ENCODE measurements around the gene CRB1. TPM values are rescaled to one million over a fixed set of nuclear protein-coding genes. Genes with fewer than 3 reads are reported as not detected.
"Not testable (repeated sequence)": the region's sequence is repeated elsewhere in the genome, so short reads cannot be mapped to it uniquely, and the experiment has no call there.

The CRB1 gene
- total and polyA plus RNA-seq, 4 donors = 0.03 to 0.55 (median 0.30) TPM

- Histone ChIP-seq H3K27ac (ENCODE audit: low read depth in 1 of 2, low read length in 1 of 2) (no peak overlapping the region), H3K9me3 (ENCODE audit: control insufficient read depth in 4 of 4, insufficient read depth in 3 of 4, low read length in 3 of 4) (no peaks in the 10 kb centered on the region), H3K36me3 (ENCODE audit: control insufficient read depth in 4 of 4, insufficient read depth in 4 of 4, low read length in 4 of 4) (no peaks in the 10 kb centered on the region), H3K9ac (ENCODE audit: insufficient read depth in 1 of 2, low read length in 2 of 2) (no peak overlapping the region), H3K27me3 (ENCODE audit: control insufficient read depth in 3 of 3, insufficient read depth in 3 of 3, low read length in 2 of 3) (no peaks in the 10 kb centered on the region), H3K4me1 (ENCODE audit: control insufficient read depth in 5 of 5, insufficient read depth in 5 of 5, low read length in 5 of 5) (no peaks in the 10 kb centered on the region), H3K4me3 (no peak overlapping the region)
- WGBS, 2 donors = 94 to 95% methylated on average over 1 of the region's 1 CpG
- no peak for TF ChIP-seq CTCF (IDR thresholded peaks at IDR 0.05; ENCODE audit: control extremely low read depth, extremely low read depth)
- DNase-seq (no peak), ATAC-seq (ENCODE audit: insufficient read depth, low FRiP score) (no peak)
Measured at GRCh38 chr1:197397895-197398294, 129.8 kb downstream of the CRB1 start.

GRCh38 chr1:197399755-197400521 is 131.9 kb downstream of the CRB1 start:
- Histone ChIP-seq H3K27ac (ENCODE audit: low read depth in 1 of 2, low read length in 1 of 2) (no peak overlapping the region), H3K4me3 (no peak overlapping the region), H3K9ac (ENCODE audit: insufficient read depth in 1 of 2, low read length in 2 of 2) (no peak overlapping the region), H3K4me1 (ENCODE audit: control insufficient read depth in 5 of 5, insufficient read depth in 5 of 5, low read length in 5 of 5) (no peaks in the 10 kb centered on the region), H3K36me3 (ENCODE audit: control insufficient read depth in 4 of 4, insufficient read depth in 4 of 4, low read length in 4 of 4) (no peaks in the 10 kb centered on the region), H3K9me3 (ENCODE audit: control insufficient read depth in 4 of 4, insufficient read depth in 3 of 4, low read length in 3 of 4) (no peaks in the 10 kb centered on the region), H3K27me3 (ENCODE audit: control insufficient read depth in 3 of 3, insufficient read depth in 3 of 3, low read length in 2 of 3) (no peaks in the 10 kb centered on the region)
- ATAC-seq (ENCODE audit: insufficient read depth, low FRiP score) (no peak), DNase-seq (no peak)
- 19 to 25% methylated on average over 4 of the region's 4 CpGs for WGBS, 2 donors
- no peak for TF ChIP-seq CTCF (IDR thresholded peaks at IDR 0.05; ENCODE audit: control extremely low read depth, extremely low read depth)

GRCh38 chr1:197400522-197400902 is 132.5 kb downstream of the CRB1 start:
- Histone ChIP-seq H3K9ac (ENCODE audit: insufficient read depth in 1 of 2, low read length in 2 of 2) (no peak overlapping the region), H3K27ac (ENCODE audit: low read depth in 1 of 2, low read length in 1 of 2) (no peak overlapping the region), H3K9me3 (ENCODE audit: control insufficient read depth in 4 of 4, insufficient read depth in 3 of 4, low read length in 3 of 4) (no peaks in the 10 kb centered on the region), H3K4me1 (ENCODE audit: control insufficient read depth in 5 of 5, insufficient read depth in 5 of 5, low read length in 5 of 5) (no peaks in the 10 kb centered on the region), H3K36me3 (ENCODE audit: control insufficient read depth in 4 of 4, insufficient read depth in 4 of 4, low read length in 4 of 4) (no peaks in the 10 kb centered on the region), H3K27me3 (ENCODE audit: control insufficient read depth in 3 of 3, insufficient read depth in 3 of 3, low read length in 2 of 3) (no peaks in the 10 kb centered on the region), H3K4me3 (no peak overlapping the region)
- no peak for TF ChIP-seq CTCF (IDR thresholded peaks at IDR 0.05; ENCODE audit: control extremely low read depth, extremely low read depth)
- ATAC-seq (ENCODE audit: insufficient read depth, low FRiP score) = no peak
- DNase-seq = no peak
- 78 to 90% methylated on average over 2 of the region's 2 CpGs for WGBS, 2 donors

GRCh38 chr1:197402189-197402588 is 134.1 kb downstream of the CRB1 start:
- H3K4me3 ChIP-seq = no peak overlapping the region
- H3K9me3 ChIP-seq (ENCODE audit: control insufficient read depth in 4 of 4, insufficient read depth in 3 of 4, low read length in 3 of 4) = no peaks in the 10 kb centered on the region
- no peaks in the 10 kb centered on the region for H3K27me3 ChIP-seq (ENCODE audit: control insufficient read depth in 3 of 3, insufficient read depth in 3 of 3, low read length in 2 of 3)
- no peak overlapping the region for H3K9ac ChIP-seq (ENCODE audit: insufficient read depth in 1 of 2, low read length in 2 of 2)
- 92 to 94% methylated on average over 2 of the region's 2 CpGs for WGBS, 2 donors
- H3K36me3 ChIP-seq (ENCODE audit: control insufficient read depth in 4 of 4, insufficient read depth in 4 of 4, low read length in 4 of 4) = no peaks in the 10 kb centered on the region
- no peak for ATAC-seq (ENCODE audit: insufficient read depth, low FRiP score)
- H3K27ac ChIP-seq (ENCODE audit: low read depth in 1 of 2, low read length in 1 of 2) = no peak overlapping the region
- DNase-seq = no peak
- H3K4me1 ChIP-seq (ENCODE audit: control insufficient read depth in 5 of 5, insufficient read depth in 5 of 5, low read length in 5 of 5) = no peaks in the 10 kb centered on the region
- no peak for TF ChIP-seq CTCF (IDR thresholded peaks at IDR 0.05; ENCODE audit: control extremely low read depth, extremely low read depth)

GRCh38 chr1:197404774-197405173 is 136.7 kb downstream of the CRB1 start:
- H3K27ac ChIP-seq (ENCODE audit: low read depth in 1 of 2, low read length in 1 of 2); H3K36me3 ChIP-seq (ENCODE audit: control insufficient read depth in 4 of 4, insufficient read depth in 4 of 4, low read length in 4 of 4); H3K9me3 ChIP-seq (ENCODE audit: control insufficient read depth in 4 of 4, insufficient read depth in 3 of 4, low read length in 3 of 4); DNase-seq; H3K4me3 ChIP-seq; ATAC-seq (ENCODE audit: insufficient read depth, low FRiP score); H3K9ac ChIP-seq (ENCODE audit: insufficient read depth in 1 of 2, low read length in 2 of 2); H3K4me1 ChIP-seq (ENCODE audit: control insufficient read depth in 5 of 5, insufficient read depth in 5 of 5, low read length in 5 of 5); H3K27me3 ChIP-seq (ENCODE audit: control insufficient read depth in 3 of 3, insufficient read depth in 3 of 3, low read length in 2 of 3): not testable (repeated sequence)
- WGBS, 2 donors = 90 to 100% methylated on average over 4 to 6 of the region's 8 CpGs

Data from lung (tissue), 12 donors.